HG03565 (cell line): ENCODE measurements around the gene DMGDH.

Source experiments
- ATAC-seq: cut with Tn5 transposase; IDR thresholded peaks from one replicate; pipeline ENCODE4 v1.9.1; 2021; ENCODE audit warnings: mild to moderate bottlenecking, moderate library complexity; ENCODE audit not compliant: unreplicated experiment

Gene DMGDH

GRCh38 chr5:79074641-79075040 is 5.2 kb upstream of the DMGDH start:
- ATAC-seq: no peak

GRCh38 chr5:79070350-79070667 is 835 bp upstream of the DMGDH start:
- ATAC-seq: no peak

GRCh38 chr5:79062436-79062835 is 7.0 kb downstream of the DMGDH start:
- no peak for ATAC-seq

GRCh38 chr5:79059674-79060073 is 9.8 kb downstream of the DMGDH start:
- no peak for ATAC-seq

- no peak for ATAC-seq
Observed at GRCh38 chr5:79056847-79057246, 12.6 kb downstream of the DMGDH start.

- no peak for ATAC-seq
Observed at GRCh38 chr5:79055017-79055416, 14.5 kb downstream of the DMGDH start.

- ATAC-seq: no peak
Observed at GRCh38 chr5:79053321-79053720, 16.2 kb downstream of the DMGDH start.

GRCh38 chr5:79050498-79050897 is 19.0 kb downstream of the DMGDH start:
- no peak for ATAC-seq

- ATAC-seq: no peak
Observed at GRCh38 chr5:79048437-79048836, 21.0 kb downstream of the DMGDH start.

GRCh38 chr5:79047199-79047598 is 22.3 kb downstream of the DMGDH start:
- ATAC-seq: no peak

GRCh38 chr5:79042188-79042587 is 27.3 kb downstream of the DMGDH start:
- no peak for ATAC-seq

GRCh38 chr5:79036769-79037168 is 32.7 kb downstream of the DMGDH start:
- no peak for ATAC-seq

- ATAC-seq: no peak
Observed at GRCh38 chr5:79035237-79035636, 34.2 kb downstream of the DMGDH start.

GRCh38 chr5:79032782-79033181 is 36.7 kb downstream of the DMGDH start:
- no peak for ATAC-seq

- ATAC-seq: no peak
Observed at GRCh38 chr5:79032031-79032695, 37.3 kb downstream of the DMGDH start.

GRCh38 chr5:79031485-79031867 is 38.0 kb downstream of the DMGDH start:
- ATAC-seq: no peak

- ATAC-seq: no peak
Observed at GRCh38 chr5:79030663-79031484, 38.6 kb downstream of the DMGDH start.

GRCh38 chr5:79025054-79025472 is 44.4 kb downstream of the DMGDH start:
- ATAC-seq: no peak

GRCh38 chr5:79023947-79024346 is 45.5 kb downstream of the DMGDH start:
- no peak for ATAC-seq

GRCh38 chr5:79023348-79023747 is 46.1 kb downstream of the DMGDH start:
- ATAC-seq: no peak

- ATAC-seq: no peak
Observed at GRCh38 chr5:79022771-79023170, 46.7 kb downstream of the DMGDH start.

- ATAC-seq: no peak
Observed at GRCh38 chr5:79021753-79022152, 47.7 kb downstream of the DMGDH start.
